ENCODE results near the gene CASP8. TPM values are rescaled to one million over a fixed set of nuclear protein-coding genes. Genes with fewer than 3 reads are reported as not detected.

Gene CASP8
- total and polyA plus RNA-seq, 2 experiments from 2014 or later: 17.1 to 24.4 TPM

DNA sequence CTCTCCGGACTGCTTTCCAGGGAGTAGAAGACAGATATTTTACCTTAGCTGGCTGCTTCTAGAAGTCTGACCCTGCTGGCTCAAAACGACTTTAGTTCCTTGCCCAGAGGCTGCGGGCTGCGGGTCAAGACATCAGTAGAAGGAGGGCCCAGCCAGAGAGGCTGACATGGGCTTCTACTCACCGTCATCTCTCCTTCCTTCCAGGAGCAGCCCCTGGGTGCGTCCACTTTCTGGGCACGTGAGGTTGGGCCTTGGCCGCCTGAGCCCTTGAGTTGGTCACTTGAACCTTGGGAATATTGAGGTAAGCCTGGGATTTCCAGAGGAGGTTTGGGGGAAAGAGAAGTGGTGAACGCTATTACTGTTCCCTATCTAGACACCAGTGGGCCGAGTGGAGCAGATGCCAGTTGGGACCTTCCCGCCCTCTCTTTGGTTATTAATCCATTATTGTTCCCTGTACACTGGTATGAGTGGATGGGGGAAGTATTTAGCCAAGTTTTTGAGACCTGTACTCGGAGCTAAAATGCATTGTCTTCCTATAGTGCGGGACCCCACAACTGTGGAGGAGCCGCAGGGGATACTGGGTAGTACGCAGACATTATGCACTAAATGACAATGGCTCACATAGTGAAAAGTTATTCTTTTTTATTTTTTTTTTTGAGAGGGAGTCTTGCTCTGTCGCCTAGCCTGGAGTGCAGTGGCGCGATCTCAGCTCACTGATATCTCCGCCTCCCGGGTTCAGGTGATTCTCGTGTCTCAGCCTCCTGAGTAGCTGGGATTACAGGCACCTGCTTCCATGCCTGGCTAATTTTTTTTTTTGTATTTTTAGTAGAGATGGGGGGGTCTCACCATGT is 26.3 kb upstream of the CASP8 start:
- Histone ChIP-seq H3K36me3 (replicated peaks; ENCODE audit: insufficient read depth, low read depth) (no peaks in the 10 kb centered on the region), H3K4me1 (ENCODE audit: insufficient read depth) (peaks cover 4% of the 10 kb centered on the region), H2AFZ (peak overlapping the region; percentile 46), H3K4me2 (peak overlapping the region; percentile 70), H3K9me2 (replicated peaks; ENCODE audit: insufficient read depth) (no peaks in the 10 kb centered on the region), H3K79me2 (peaks cover 3% of the 10 kb centered on the region), H3K27ac (peak overlapping the region; percentile 64), H3K4me3 (no peak overlapping the region), H4K20me1 (ENCODE audit: insufficient read depth, poor library complexity, severe bottlenecking) (no peaks in the 10 kb centered on the region), H3K27me3 (no peaks in the 10 kb centered on the region), H3K9me3 (ENCODE audit: low read depth) (no peaks in the 10 kb centered on the region)
- TF ChIP-seq, protein P1, sequence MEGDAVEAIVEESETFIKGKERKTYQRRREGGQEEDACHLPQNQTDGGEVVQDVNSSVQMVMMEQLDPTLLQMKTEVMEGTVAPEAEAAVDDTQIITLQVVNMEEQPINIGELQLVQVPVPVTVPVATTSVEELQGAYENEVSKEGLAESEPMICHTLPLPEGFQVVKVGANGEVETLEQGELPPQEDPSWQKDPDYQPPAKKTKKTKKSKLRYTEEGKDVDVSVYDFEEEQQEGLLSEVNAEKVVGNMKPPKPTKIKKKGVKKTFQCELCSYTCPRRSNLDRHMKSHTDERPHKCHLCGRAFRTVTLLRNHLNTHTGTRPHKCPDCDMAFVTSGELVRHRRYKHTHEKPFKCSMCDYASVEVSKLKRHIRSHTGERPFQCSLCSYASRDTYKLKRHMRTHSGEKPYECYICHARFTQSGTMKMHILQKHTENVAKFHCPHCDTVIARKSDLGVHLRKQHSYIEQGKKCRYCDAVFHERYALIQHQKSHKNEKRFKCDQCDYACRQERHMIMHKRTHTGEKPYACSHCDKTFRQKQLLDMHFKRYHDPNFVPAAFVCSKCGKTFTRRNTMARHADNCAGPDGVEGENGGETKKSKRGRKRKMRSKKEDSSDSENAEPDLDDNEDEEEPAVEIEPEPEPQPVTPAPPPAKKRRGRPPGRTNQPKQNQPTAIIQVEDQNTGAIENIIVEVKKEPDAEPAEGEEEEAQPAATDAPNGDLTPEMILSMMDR (IDR thresholded peaks at IDR 0.05; ENCODE audit: poor library complexity): no peak
- TF ChIP-seq EZH2phosphoT487 (IDR thresholded peaks at IDR 0.05; ENCODE audit: low read depth, severe bottlenecking, unreplicated experiment): no peak
- TF ChIP-seq EZH2 (IDR thresholded peaks at IDR 0.05; ENCODE audit: borderline replicate concordance): no peak
- DNase-seq (ENCODE audit: low spot score): no peak
- 92% methylated on average over 21 of the region's 21 CpGs for WGBS (ENCODE audit: low lambda C conversion rate, missing lambda C conversion rate)

DNA sequence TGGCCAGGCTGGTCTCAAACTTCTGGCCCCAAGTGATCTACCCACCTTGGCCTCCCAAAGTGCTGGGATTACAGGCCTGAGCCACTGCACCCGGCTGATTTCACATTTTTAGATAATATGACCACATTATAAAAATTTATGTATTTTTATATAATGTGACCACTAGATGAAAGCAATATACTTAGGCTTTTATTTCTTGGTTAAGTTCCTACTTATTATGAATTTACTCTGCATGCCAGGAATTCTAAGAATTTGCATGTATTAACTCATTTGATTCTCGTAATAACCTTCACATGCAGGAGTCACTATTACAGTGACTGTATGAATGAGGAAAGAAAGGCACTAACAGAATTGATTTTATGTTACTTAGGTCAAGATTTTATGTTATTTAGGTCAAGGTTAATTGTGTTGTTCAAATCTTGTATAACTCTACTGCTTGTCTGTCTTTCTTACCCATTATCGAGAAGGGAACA is 25.6 kb upstream of the CASP8 start:
- Histone ChIP-seq H3K36me3 (replicated peaks; ENCODE audit: insufficient read depth, low read depth) (no peaks in the 10 kb centered on the region), H3K4me3 (no peak overlapping the region), H4K20me1 (ENCODE audit: insufficient read depth, poor library complexity, severe bottlenecking) (no peaks in the 10 kb centered on the region), H2AFZ (no peak overlapping the region), H3K4me2 (peak overlapping the region; percentile 70), H3K9me3 (ENCODE audit: low read depth) (no peaks in the 10 kb centered on the region), H3K79me2 (peaks cover 3% of the 10 kb centered on the region), H3K9me2 (replicated peaks; ENCODE audit: insufficient read depth) (no peaks in the 10 kb centered on the region), H3K27ac (no peak overlapping the region), H3K27me3 (no peaks in the 10 kb centered on the region), H3K4me1 (ENCODE audit: insufficient read depth) (peaks cover 4% of the 10 kb centered on the region)
- 86% methylated on average over 3 of the region's 3 CpGs for WGBS (ENCODE audit: low lambda C conversion rate, missing lambda C conversion rate)
- TF ChIP-seq EZH2 (IDR thresholded peaks at IDR 0.05; ENCODE audit: borderline replicate concordance) (no peak), EZH2phosphoT487 (IDR thresholded peaks at IDR 0.05; ENCODE audit: low read depth, severe bottlenecking, unreplicated experiment) (no peak)
- TF ChIP-seq, protein P1 (IDR thresholded peaks at IDR 0.05; ENCODE audit: poor library complexity): no peak
- DNase-seq (ENCODE audit: low spot score): no peak

DNA sequence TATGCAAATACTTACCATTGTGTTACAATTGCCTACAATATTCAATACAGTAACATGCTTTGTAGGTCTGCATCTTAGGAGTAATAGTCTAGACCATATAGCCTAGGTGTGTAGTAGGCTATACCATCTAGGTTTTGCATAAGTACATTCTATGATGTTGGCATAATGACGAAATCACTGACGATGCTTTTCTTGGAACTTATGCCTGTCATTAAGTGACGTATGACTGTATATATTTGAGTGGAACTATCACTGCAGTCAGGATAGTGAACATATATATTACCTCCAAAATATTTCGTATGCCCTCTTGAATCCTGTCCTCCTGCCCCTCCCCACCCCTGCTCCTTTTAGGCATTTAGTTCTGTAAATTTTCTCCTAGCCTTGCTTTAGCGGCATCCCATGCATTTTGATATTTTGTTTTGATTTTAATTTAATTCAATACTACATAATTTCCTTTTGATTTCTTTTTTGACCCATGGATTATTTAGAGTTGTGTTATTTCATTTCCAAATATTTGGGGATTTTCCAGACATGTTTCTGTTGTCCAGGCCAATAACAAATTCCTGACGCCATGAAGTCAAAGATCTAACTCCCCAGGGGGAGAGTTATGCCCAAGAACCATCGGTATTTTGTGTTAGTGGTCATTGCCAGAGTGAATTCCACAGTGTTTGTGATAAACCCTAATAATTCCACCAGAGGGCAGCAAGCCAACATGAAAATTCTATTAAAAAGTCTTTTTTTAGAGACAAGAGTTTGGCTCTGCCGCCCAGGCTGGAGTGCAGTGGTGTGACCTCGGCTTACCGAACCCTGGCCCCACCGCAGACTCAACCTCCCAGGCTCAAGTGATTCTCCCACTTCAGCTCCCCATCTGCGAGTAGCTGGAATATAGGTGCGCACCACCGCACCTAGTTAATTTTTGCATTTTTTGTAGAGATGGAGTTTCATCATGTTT is 24.2 kb upstream of the CASP8 start:
- Histone ChIP-seq H2AFZ (peak overlapping the region; percentile 36), H3K79me2 (peaks cover 3% of the 10 kb centered on the region), H3K36me3 (replicated peaks; ENCODE audit: insufficient read depth, low read depth) (no peaks in the 10 kb centered on the region), H3K9me3 (ENCODE audit: low read depth) (no peaks in the 10 kb centered on the region), H3K9me2 (replicated peaks; ENCODE audit: insufficient read depth) (no peaks in the 10 kb centered on the region), H3K4me2 (peak overlapping the region; percentile 32), H3K4me3 (no peak overlapping the region), H3K27me3 (no peaks in the 10 kb centered on the region), H4K20me1 (ENCODE audit: insufficient read depth, poor library complexity, severe bottlenecking) (no peaks in the 10 kb centered on the region), H3K27ac (no peak overlapping the region), H3K4me1 (ENCODE audit: insufficient read depth) (peaks cover 4% of the 10 kb centered on the region)
- WGBS (ENCODE audit: low lambda C conversion rate, missing lambda C conversion rate): 49% methylated on average over 14 of the region's 14 CpGs
- DNase-seq (ENCODE audit: low spot score): peak; percentile 83
- TF ChIP-seq EZH2phosphoT487 (IDR thresholded peaks at IDR 0.05; ENCODE audit: low read depth, severe bottlenecking, unreplicated experiment): no peak
- TF ChIP-seq, protein P1 (IDR thresholded peaks at IDR 0.05; ENCODE audit: poor library complexity): peak; percentile 71

Measured in hepatocyte (in vitro differentiated cells).